Glomerular visceral epithelial cell (primary cell): ENCODE measurements around the gene GABRR3.
A peak's percentile ranks its signal among the peaks of the same experiment; 100 is the strongest.

Experiments used
- DNase-seq: peaks from one replicate; pipeline ENCODE4 v3.0.0-alpha.2; 2016; ENCODE audit errors: extremely low spot score

Gene GABRR3

DNA sequence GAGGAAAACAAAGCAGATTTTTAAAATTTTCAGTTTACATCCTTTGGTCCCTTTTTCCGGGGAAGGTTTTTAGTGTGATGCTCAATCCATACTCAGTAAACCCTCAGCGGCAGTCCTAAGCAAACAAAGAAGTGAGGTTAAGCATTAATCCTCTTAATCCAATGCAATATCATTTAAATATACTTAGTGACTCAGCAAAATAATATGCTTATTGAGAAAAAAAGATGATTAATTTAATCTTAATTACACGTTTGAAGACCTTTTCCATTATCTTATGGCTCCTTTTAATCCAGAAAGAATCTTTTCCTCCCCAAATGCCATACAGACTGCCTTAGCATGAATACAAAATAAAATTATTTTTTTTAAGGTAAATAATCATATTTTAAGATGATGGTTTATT is at the start of gene GABRR3:
Gene GABRR3, minus strand, starts transcription at position 108 of the 400 bp plus-strand sequence. CDS start 328 bp downstream, outside the sequence.
- no peak for DNase-seq

DNA sequence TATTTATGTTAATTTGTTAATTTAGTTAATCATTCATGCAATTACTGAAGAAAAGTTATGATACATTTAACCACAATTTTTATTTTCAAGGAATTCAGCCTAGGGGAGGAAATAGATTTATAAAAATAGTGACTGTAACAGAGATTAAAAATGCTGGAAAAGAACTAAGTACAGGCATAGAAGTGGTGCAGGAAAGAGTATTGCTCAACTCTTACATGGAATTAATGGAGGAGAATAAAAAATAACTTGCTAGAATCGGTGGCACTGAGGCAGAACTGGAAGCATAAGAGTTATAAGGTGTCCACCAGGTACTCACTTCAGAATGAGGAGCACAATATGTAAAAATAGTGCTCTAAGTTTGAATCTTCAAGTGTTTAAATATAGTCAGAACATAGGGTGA is 38.4 kb upstream of the GABRR3 start:
- no peak for DNase-seq

DNA sequence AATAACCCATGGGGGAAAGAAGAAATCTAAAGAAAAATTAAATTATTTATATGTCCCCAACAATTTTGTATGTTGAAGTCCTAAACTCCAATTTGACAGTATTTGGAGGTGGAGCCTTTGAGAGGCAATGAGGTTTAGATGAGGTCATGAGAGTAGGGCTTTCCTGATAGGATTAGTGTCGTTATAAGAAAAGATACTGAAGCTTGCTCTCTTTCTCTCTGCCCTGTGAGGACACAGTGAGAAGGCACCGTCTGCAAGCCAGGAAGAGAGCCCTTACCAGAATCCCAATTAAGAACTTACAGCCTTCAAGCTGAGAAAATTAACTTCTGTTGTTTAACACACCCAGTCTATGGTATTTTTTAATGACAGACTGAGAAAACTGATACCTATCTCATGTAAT is 35.7 kb upstream of the GABRR3 start:
- no peak for DNase-seq

DNA sequence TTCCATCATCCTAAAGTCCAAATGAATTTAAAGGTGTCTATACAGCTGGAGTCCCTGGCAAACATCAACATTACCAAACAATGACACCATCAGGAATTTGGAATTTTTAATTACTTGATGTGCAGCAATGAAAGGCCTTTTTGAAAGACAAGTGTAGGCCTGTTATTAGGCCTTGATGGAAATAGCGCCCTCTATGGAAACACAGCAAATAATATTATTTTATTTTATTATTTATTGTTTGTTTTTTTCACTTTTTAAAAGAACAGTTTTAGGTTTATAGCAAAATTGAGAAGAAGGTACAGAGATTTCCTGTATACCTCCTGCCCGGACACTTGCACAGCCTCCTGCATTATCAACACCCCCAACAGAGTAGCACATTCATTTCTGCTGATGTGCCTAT is 33.7 kb upstream of the GABRR3 start:
- DNase-seq, result no peak

DNA sequence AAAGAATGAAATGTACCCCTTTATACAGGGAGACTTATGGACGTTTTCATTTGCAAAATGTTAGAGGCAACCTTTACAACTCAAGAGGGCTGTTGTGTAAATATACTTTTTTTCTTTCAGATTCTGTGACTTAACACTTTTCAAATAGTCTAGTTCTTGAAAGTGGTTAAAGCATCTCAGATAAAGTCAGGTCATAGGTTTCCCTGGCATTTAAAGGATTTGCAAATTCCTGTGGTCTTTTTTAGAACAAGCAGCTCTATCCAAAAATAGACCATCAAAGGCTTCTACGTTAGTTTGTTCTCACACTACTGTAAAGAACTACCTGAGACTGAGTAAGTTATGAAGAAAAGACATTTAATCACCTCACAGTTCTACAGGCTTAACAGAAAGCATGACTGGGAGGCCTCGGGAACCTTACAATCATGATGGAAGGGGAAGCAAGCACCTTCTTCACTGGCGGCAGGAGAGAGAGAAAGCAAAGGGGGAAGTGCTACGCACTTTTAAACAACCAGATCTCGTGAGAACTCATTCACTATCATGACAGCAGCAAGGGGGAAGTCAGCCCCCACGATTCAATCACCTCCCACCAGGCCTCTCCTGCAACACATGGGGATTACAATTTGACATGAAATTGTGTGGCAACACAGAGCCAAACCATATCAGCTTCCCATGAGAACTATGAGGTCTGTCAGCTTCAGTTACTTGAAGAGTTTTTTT is 23.3 kb upstream of the GABRR3 start:
- no peak for DNase-seq

DNA sequence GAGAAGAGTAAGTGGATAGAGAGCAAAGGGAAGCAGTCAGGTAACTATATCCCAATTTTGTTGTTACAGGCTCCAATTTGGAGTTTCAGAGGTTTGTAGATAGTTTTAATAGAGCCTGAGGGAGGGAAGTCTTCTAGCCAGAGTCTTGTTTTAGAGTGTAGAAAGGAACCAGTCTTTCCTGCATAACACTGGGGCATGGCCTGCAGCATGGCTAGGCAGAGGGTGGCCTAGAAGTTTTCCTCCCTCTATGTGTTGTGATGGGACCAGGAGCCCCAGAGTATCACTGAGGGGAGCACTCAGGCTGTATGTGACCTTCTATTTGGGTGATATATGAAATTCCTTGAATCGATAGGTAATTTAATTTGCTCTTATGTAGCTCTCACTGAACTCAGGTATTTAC is 22.5 kb upstream of the GABRR3 start:
- DNase-seq, result no peak

DNA sequence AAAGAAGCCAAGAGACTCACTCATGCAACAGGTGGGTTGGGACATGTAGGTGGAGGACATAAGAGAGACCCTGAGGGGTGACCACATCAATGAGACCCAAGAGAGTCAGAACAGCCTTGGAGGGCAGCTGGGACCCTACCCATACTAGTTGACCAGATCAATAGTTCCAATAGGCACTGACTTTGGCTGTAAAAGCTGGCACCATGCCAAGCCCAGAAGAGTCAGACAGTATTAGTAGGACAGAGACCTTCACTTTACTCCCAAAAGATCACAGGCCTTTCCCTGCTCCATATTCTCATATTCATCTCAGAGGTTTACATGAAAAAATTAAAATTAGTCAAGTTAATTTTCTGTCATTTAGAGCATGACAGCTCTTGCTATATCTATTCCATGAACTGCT is 20.9 kb upstream of the GABRR3 start:
- no peak for DNase-seq

DNA sequence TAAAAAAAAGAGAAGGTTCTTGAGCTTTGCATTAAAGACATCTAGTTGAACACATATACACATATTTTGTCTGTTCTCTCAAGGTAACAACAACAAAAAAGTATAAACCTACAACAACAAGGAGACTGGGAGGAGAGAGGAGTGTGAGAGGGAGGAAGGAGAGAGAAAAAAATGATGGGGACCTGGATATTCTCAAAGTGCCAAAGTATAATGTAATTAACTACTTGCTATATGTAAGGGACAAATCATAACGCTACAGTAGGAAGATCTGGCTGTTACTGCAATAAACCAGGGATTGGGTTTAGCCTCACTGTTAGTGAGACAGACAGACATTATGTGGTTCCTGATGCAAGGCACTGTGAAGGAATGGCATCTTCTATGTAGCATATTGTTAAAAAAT is 14.2 kb upstream of the GABRR3 start:
- no peak for DNase-seq

DNA sequence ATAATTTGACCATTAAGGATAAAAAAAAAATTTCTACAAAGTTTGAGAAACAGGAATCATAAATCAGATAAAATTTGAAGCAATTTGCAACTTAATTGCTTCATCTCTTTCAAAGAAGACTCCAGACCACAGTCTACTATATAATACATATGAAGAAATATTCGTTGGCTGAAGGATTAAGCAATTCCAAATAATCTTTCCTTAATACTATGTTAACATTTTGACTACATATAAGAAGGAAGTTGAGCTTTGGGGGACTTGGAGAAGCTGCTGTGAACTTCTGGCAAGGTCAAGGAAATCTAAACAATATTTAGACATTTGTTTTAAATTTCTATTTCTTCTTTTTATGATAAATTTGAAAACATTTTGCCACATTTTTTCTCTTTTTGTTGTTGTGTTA is 13.5 kb upstream of the GABRR3 start:
- DNase-seq, result no peak

DNA sequence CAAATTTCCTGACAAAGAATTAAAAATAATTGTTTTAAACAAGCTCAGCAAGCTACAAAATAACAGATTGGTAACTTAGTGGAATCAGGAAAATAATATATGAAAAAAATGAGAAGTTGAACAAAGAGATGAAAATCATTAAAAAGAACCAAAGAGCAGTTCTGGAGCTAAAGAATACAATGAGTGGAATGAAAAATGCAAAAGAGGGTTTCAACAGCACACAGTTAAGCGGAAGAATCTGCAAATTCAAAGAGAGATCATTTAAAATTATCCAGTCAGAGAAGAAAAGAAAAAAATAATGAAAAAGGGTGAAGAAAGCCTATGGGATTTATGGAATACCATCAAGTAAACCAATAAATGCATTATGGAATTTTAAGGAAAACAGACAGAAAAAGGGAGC is 6.2 kb upstream of the GABRR3 start:
- no peak for DNase-seq

DNA sequence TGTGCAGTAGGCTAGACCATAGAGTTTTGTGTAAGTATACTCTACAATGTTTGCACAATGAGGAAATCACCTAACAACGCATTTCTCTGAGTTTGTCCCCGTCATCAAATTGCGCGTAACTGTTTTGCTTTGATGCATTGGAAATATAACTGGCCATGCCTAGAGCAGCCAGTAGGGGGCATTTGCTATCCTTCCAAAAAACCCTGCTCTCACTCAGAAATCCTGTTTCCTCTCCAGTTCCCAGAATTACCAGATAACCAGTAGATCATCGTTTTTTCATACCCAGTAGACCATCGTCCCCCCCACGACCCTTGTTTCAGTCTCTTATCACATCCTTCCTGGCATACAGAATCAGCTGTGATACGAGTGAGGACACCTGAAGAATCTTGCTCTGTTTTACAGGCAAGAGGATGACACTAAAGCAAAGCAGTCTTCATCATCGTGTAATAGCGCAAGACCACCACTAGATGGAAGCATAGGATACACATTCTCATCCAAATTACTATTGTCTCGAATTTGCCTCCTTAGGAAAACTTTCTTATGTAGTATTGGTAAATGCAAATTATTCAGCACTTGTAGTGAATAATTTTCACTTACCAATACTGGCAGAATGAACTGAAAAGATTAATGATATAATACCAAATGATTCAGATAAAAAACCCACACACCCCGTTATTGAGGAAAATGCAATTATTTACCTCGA is 4.4 kb upstream of the GABRR3 start:
- DNase-seq, result peak; percentile 78

DNA sequence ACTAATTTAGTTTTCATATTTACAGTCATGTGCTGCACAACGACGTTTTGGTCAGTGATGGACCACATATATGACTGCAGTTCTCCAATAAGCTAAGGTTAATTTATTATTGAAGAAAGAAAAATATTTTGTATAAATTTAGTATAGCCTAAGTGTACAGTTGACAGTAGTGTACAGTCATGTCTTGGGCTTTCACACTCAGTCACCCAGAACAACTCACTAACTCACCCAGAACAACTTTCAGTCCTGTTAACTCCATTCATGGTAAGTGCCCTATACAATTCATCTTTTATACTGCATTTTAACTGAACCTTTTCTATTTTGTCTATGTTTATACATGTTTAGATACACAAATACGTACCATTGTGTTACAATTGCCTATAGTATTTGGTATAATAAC is 3.8 kb upstream of the GABRR3 start:
- no peak for DNase-seq

DNA sequence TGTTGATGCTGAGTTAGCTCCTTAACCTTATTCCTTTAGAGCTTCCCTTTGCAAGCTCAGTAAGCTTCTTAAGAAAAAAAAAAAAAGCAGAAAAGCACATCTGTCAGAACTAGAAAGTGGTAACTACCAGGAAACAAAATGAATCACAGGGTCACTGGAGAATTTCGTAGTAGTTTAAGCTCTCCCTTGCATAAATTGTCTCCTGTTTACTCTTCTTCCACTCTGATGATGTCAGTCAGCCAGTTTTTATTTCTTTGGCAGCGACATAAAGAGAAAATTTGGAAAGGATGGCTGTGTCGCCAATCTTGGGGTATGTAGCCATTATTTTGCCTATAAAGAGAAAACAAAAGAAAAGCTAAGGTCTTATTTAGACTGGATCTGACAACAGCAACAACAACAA is 3.2 kb upstream of the GABRR3 start:
- no peak for DNase-seq

DNA sequence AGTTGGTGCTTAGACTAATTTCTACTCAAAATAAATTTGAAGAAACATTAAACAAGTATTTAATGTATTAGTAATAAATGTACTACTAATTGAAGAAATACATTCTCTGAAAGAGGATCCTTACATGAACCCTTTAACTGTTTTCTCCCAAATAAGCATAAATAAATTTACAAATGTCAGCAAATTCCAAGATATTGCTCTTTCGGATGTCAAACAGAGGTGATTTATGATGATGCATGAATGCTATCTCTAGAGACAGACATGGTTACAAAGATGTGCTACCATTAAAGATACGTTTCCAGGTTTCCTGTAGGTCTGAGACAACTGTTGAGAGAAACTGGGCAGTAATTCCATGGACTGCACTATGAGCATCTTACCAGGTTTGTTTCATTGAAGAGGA is 629 bp downstream of the GABRR3 start:
- DNase-seq, result no peak

DNA sequence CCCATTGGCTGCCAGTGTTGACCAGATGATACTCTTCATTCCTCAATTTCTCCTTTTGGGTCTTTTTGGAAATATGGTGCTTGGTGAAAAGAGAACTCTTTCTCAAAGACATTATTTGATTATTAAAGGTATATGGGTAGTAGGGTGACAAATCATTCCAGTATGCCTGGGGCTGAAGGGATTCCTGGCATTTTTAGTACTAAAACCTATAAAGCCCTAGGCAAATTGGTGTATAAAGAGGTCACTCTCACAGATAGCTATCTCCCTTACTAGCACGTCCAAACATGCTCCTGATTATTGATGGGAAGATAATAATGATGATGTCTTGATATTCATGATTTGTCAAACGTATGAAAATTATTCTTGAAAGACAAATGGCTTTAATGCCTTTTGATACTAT is 1.1 kb downstream of the GABRR3 start:
- DNase-seq, result no peak

DNA sequence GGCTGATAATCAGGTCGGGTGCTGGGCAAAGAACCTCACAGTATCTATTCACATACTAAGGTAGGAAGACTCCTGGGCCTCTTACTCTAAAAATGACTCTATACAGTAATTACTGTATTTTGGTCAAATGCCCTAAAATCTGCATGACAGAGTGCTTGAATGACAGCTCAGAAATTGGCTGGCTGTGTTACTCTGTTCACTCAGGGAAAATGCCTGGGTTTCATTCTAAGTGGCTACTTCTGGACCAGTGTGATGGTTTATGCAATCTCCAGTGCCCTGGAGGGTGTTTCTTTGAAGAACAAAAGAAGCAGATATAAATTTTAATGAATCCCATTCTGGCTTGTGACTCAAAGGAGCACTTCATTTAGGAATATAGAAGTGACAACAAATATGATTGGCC is 2.2 kb downstream of the GABRR3 start:
- DNase-seq, result no peak

DNA sequence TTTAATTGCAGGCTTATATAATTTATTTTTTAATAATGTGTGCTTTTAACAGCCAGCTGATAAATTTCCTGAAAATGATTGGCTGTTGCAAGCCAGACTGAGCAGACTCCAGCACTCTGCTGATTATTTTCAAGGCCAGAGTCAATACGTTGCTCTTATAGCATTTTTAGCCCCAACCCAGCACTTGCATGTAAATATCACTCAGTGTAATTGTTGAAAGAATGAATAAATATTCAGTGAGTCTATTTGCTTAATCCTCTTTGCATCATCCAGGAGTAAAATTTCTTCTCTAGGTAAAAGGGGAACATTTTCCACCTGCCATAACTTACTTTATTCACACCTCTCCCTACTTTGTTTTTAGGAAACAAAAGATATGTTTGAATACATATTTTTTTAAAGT is 2.9 kb downstream of the GABRR3 start:
- DNase-seq, result no peak

DNA sequence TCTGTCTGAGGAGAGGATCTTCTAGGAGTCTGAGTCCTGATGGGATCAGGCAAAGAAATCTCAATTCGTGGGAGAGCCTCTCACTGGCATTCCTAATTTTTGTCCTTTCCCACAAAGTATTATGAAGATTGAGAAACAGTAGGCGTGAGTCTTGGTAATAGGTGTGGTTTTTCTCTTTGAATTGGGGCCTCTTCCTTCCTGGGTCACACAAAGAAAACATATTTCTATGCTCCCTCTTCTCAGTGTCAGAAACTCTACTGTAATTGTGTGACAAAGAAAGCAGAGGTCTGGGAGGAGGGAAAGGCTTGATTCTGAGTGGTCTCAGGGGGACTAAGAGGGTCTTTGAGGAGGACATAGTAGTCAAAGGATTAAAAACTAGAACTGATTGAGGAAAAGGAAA is 6.0 kb downstream of the GABRR3 start:
- DNase-seq, result no peak

DNA sequence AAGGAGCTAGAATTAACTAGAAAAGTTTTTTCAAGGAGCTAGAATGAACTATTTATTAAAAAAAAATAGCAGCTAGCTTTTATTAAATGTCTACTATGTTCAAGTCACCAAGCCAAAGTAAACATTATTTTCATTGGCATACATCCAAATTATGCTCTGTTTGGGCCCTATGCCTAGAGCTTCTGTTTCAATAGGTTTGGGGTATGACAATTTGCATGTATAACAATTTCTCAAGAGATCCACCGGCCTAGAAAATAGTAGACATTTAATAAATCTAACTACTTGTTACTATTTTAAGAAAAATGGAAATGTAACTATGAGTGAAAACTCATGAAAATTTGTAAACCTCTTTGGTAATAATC is 8.0 kb downstream of the GABRR3 start:
- no peak for DNase-seq

DNA sequence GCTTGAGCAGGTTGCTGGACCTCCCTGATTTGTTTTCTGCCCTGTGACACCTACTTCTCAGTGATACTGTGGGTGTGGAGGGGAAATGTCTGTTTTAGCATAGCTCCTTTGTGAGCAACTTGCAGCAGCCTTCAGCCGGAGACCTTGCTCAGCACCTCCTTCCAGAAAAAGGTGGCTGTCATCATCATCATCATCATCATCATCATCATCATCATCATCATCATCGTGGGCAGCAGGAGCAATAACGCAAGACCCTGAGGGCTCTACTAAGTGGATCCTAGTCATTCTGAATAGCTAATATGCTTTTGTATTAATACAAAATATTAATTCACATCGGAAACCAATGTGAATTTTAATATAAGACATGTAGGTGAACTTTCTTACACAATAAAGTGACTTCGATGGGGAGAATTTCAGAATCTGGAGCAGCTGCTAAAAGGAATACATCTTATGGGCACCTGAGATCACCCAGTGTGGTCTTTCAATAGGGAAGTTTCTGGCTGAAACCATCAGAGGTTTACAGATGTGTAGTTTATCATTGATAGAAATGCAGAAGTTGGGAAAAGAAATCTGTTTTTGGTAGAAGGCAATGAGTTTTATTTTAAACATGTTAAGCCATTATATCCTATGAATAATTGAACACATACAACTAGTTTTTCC is 8.6 kb downstream of the GABRR3 start:
- no peak for DNase-seq

DNA sequence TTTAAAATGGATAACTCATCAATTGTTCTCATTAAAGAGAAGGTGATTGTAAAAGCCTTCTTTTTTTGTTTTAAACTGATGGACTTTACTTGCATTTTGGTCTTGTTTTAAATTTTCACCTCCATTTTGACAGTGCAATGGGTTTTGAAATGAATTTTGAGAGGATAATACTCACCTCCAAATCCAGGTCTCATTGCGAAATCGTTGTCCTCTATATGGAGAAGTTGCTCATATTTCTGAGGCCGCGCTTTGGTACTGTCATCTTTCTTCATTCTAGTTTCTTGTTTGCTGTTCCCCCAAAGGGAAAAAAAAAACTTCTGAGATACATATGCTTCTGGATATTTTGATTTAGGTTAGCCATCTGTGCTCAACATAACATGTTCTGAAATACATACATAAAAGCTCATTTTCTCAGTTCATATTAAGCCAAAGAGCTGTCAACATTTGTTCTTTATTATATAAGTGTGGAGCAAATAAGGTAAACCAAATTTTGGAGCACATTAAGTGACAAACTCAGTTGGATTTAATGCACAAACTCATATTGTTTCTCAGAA is 9.6 kb downstream of the GABRR3 start:
- DNase-seq, result no peak

DNA sequence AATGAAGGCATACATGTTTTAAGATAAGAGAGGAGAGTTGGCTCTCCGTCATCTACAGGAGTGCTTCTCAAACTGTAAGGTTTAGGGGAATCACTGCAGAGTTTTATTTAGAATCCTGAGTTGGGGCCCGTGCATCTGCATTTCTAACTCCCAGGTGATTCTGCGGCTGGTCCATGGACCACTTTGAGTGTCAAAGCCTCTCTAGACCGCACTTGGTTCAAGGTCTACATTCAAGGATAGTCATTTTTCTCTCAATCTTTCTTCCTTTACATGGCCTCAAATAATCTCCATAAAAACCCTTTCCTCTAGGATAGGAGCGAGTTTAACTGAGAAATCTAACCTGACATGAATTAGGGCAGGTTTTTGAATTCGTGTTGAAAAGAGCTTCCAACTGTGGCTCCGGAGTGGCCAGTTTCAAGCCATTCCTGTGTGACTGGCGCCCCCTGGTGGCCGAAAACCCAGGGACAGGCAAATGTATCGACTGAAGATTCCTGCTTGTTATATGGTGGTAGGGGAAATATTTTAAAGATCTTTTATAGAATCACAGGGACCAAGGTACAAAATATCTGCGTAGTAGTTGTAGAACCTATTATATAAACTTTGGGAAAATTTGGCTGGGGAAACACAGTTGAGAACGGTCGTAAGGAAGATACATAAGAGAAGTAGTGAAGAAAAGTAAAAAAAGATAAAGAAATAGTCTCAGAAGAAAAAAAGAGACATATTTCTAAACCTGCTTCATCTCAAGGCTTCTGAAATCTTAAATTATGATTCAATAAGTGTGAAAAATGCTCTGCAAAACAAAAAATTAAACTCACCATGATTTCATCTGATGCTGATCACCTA is 11.9 kb downstream of the GABRR3 start:
- DNase-seq, result peak; percentile 74
